ENCODE results near the gene TRIO.

DNA sequence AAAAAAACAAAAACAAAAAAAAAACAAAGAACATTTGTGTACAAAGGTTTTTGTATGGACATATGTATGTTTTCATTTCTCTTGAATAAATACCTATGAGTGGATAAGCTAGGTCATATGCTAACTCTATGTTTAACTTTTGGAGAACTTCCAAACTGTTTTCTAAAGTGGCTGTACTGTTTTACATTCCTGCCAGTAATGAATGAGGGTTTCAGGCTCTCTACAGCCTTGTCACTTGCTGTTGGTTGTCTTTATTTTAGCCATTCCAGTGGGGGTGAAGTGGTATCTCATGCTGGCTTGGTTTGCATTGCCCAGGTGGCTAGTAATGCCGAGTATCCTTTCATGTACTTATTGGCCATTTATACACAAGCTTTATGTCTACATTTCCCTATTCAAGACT is 9.1 kb upstream of the TRIO start:
- TF ChIP-seq, protein P1, sequence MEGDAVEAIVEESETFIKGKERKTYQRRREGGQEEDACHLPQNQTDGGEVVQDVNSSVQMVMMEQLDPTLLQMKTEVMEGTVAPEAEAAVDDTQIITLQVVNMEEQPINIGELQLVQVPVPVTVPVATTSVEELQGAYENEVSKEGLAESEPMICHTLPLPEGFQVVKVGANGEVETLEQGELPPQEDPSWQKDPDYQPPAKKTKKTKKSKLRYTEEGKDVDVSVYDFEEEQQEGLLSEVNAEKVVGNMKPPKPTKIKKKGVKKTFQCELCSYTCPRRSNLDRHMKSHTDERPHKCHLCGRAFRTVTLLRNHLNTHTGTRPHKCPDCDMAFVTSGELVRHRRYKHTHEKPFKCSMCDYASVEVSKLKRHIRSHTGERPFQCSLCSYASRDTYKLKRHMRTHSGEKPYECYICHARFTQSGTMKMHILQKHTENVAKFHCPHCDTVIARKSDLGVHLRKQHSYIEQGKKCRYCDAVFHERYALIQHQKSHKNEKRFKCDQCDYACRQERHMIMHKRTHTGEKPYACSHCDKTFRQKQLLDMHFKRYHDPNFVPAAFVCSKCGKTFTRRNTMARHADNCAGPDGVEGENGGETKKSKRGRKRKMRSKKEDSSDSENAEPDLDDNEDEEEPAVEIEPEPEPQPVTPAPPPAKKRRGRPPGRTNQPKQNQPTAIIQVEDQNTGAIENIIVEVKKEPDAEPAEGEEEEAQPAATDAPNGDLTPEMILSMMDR (IDR thresholded peaks at IDR 0.05; ENCODE audit: low read length) = no peak
- TF ChIP-seq EZH2phosphoT487 (IDR thresholded peaks at IDR 0.05; ENCODE audit: low read length) (no peak), EZH2 (optimal IDR thresholded peaks at IDR 0.05; ENCODE audit: low read depth, low read length) (no peak)
